ENCODE results near the gene PATE3. TPM values are rescaled to one million over a fixed set of nuclear protein-coding genes. Genes with fewer than 3 reads are reported as not detected.

Gene PATE3
- not detected in 2 replicates for total RNA-seq (2012; rRNA removed)
- not detected in 2 replicates for polyA plus RNA-seq (2012; rRNA removed)
- polyA plus RNA-seq (2012; cell fraction: cytosol; rRNA removed), result not detected in 2 replicates
- not detected in 2 replicates for polyA plus RNA-seq (2012; cell fraction: nucleus; rRNA removed; ENCODE audit: low replicate concordance)
- percentile 14 among the genes with signal in this experiment for Bru-seq, nascent RNA
- BruChase-seq, experiment 1, labeled RNA remaining after a 6-hour chase, result not detected
- BruChase-seq, experiment 2, labeled RNA remaining after a 2-hour chase, result not detected
- long read RNA-seq, result 0 reads

GRCh38 chr11:125787827-125788226 lies at the start of gene PATE3:
PATE3 (plus strand) TSS chr11:125788127; CDS start chr11:125788152, 25 bp downstream.
- Histone ChIP-seq H3K23ac (ENCODE audit: low read depth, low read length) (no peak within 1 kb of the TSS), H3K27me3 (ENCODE audit: control insufficient read depth, insufficient read depth, low read length) (no peaks in the 10 kb centered on the region), H3K9ac (ENCODE audit: low read depth, low read length) (no peak within 1 kb of the TSS), H3K27ac (ENCODE audit: insufficient read depth, low read length) (no peak within 1 kb of the TSS), H2AK9ac (replicated peaks; ENCODE audit: low read depth, low read length, poor library complexity) (no peak within 1 kb of the TSS), H3K18ac (ENCODE audit: low read depth, low read length) (no peak within 1 kb of the TSS), H3K9me3 (ENCODE audit: control insufficient read depth, insufficient read depth, low read length) (no peaks in the 10 kb centered on the region), H3K9me1 (ENCODE audit: insufficient read depth, low read length) (no peaks in the 10 kb centered on the region), H2AFZ (replicated peaks; ENCODE audit: low read length, poor library complexity) (no peak within 1 kb of the TSS), H4K91ac (ENCODE audit: insufficient read depth, low read depth, low read length) (no peak within 1 kb of the TSS), H2BK20ac (ENCODE audit: low read depth, low read length) (no peak within 1 kb of the TSS), H3K79me1 (ENCODE audit: low read depth in 1 of 2, low read length in 2 of 2) (no peaks in the 10 kb centered on the region), H3K56ac (ENCODE audit: extremely low read depth, insufficient read depth, low read length) (no peak within 1 kb of the TSS), H2BK15ac (ENCODE audit: low read depth, low read length) (no peak within 1 kb of the TSS), H2BK120ac (ENCODE audit: low read depth, low read length) (no peak within 1 kb of the TSS), H3K4me2 (ENCODE audit: low read depth, low read length) (no peak within 1 kb of the TSS), H4K20me1 (ENCODE audit: insufficient read depth, low read length) (no peaks in the 10 kb centered on the region), H2BK5ac (ENCODE audit: low read depth, low read length, poor library complexity, severe bottlenecking) (no peak within 1 kb of the TSS), H3K4me1 (ENCODE audit: control insufficient read depth, insufficient read depth, low read length) (no peaks in the 10 kb centered on the region), H3K14ac (replicated peaks; ENCODE audit: low read depth, low read length) (no peak within 1 kb of the TSS), H4K8ac (ENCODE audit: low read depth in 2 of 2, low read length in 2 of 2) (no peak within 1 kb of the TSS), H3K4me3 (ENCODE audit: insufficient read depth, low read depth, low read length) (no peak within 1 kb of the TSS), H3K4ac (ENCODE audit: low read depth, low read length) (no peak within 1 kb of the TSS), H3K36me3 (ENCODE audit: control insufficient read depth, insufficient read depth, low read length) (no peaks in the 10 kb centered on the region), H4K5ac (ENCODE audit: low read depth, low read length) (no peak within 1 kb of the TSS), H2AK5ac (ENCODE audit: low read depth, low read length) (no peak within 1 kb of the TSS)
- no peak for ATAC-seq (ENCODE audit: low read depth)
- ChIA-PET CTCF (no interaction called here), POLR2A (ENCODE audit: unreplicated experiment) (no interaction called here)
- TF ChIP-seq RCOR1 (IDR thresholded peaks at IDR 0.05; ENCODE audit: insufficient replicate concordance, low read length), result no peak
- TF ChIP-seq POLR2A (IDR thresholded peaks at IDR 0.05; ENCODE audit: low read depth, low read length), result no peak
- TF ChIP-seq NFE2L2 (IDR thresholded peaks at IDR 0.05; ENCODE audit: low read depth, low read length), result no peak
- TF ChIP-seq SMC3 (IDR thresholded peaks at IDR 0.05; ENCODE audit: low read depth, low read length), result no peak
- TF ChIP-seq MAFK (IDR thresholded peaks at IDR 0.05; ENCODE audit: low read depth, low read length), result no peak
- no peak for TF ChIP-seq ELK1 (IDR thresholded peaks at IDR 0.05; ENCODE audit: borderline replicate concordance, low read depth, low read length)
- no peak for TF ChIP-seq RFX5 (IDR thresholded peaks at IDR 0.05; ENCODE audit: low read depth, low read length)
- TF ChIP-seq USF2 (IDR thresholded peaks at IDR 0.05; ENCODE audit: low read depth, low read length), result no peak
- no peak for TF ChIP-seq RAD21 (IDR thresholded peaks at IDR 0.05; ENCODE audit: low read length)
- TF ChIP-seq MXI1 (IDR thresholded peaks at IDR 0.05; ENCODE audit: borderline replicate concordance, low read depth, low read length), result no peak
- TF ChIP-seq MAZ (IDR thresholded peaks at IDR 0.05; ENCODE audit: borderline replicate concordance, low read depth, low read length), result no peak
- TF ChIP-seq CEBPB (IDR thresholded peaks at IDR 0.05; ENCODE audit: low read depth, low read length), result no peak
- no peak for TF ChIP-seq CHD1 (IDR thresholded peaks at IDR 0.05; ENCODE audit: low read depth, low read length)
- intact Hi-C loops (cut with micrococcal nuclease), result no loop called here
- no TSS peak for BruUV-seq (replicated peaks)
- WGBS, 2 experiments (ENCODE audit: extremely low coverage in 2 of 2, insufficient read length in 1 of 2), result no CpG with 5 or more reads among the region's 2 CpGs
- in situ Hi-C loops (cut with MboI; ENCODE audit: low sequenced_read_pairs), result no loop called here
- no peak for DNase-seq
- dilution Hi-C loops (cut with HindIII; ENCODE audit: low sequenced_read_pairs, unreplicated experiment), result no loop called here
